IPS DF 19.7 (cell line): ENCODE data around the gene TMEM43.

Source experiments
- DNase-seq: peaks from one replicate; pipeline ENCODE4 v3.0.0-alpha.2; 2013; ENCODE audit warnings: low read depth, low spot score

Gene TMEM43

DNA sequence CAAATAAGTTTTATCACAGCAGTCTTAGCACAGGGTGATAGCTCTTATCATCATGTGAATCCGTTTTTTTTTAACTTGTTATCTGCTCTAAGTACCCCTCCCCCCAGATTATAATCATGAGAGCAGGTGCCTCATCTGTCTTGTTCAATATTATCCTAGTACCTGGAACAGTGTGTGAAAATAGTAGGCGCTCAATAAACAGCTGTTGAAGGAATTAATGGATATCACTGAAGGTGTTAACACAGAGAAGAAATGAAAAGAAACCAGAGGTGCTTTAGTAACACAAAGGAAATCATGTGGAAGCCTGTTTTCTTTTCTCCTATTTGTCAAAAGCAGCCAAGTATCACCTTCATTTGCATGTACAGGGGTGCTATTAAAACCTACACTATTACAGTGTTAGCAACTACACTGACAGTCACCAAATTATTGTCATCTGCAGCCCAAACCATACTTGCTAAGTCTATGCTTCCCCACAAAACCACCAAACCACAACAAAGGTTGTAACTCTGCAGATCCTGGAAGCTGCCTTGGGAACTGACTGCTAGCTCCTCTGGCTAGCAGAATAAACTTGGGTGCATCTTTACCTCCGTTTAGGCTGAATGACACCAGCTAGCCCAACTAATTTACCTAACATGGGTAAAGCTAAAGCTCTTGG, 50.7 kb downstream of the TMEM43 start:
- no peak for DNase-seq

DNA sequence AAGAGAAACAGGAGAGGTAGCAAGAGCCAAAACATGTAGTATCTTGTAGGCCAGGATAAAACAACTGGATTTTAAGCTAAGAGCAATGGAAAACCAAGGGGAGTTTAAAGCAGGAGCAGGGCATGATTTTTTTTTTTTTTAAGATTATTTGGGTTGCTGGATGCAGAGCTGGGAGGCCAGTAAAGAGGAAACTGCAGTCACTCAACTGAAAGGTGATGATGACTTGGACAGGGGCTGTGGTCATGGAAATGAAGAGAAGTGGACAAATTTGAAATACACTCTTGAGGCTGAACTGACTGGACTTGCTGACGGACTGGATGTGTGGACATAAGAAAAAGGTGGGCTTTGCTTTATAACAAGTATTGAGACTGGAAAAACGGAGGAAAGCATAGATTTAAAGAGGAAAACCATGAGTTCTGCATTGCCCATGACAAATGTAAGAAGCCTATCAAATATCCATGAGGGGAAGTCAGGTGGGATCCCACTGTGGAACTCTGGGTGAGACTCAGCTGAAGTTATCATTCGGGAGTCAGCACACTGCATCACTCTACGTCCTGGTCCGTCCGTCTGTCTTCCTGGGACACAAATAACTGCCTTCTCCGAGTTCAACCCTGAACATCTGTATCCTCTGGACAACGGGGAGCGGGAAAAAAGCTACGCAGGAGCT, 52.9 kb downstream of the TMEM43 start:
- DNase-seq = no peak

DNA sequence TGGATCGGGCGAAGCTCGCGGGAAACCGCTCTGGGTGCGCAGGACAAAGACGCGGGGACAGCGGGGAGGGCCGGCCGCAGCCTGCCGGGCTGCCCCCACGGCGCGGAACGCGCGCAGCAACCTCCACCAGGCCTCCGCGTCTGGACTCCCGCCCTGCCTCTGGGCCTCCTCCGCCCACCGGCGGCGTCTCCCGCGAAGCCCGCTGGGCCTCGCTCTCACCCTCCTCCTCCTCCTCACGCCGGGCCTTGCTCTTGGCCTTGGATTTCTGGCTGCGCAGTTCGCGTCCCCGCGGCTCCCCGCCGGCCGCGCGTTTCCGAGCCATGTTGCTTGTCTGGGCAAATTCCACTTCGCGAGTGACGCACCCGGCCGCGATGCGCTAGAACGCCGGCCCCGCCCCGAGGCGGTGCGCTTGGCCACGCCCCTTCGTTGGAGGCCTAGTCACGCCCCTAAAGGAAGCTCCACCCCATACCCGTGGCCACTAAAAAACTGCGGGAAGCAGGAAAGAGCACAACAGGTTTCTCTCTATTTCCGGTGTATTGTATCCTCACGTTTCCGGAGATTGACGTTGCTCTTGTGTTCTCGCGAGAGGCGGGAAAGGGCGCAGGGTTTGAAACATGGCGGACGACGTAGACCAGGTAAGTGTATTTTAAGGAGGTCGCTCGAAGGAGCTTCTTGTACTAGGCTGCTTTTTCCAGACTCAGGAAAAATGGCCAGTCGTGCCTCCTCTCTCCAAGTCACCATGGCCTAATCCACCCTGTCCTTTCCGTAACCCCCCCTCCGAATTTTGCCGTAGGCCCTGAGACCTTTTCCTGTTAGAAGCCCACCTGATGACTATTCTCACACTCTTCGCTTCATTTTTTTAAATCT, 53.6 kb downstream of the TMEM43 start, which contains the start of the genes LSM3 and XPC:
Gene LSM3, plus strand, starts transcription at position 571 of the 867 bp plus-strand sequence. Its CDS starts 44 bp downstream, at position 615.
Gene XPC, minus strand, starts transcription at position 355 of the 867 bp plus-strand sequence. Its CDS starts 33 bp downstream, at position 322.
- peak; percentile 91 for DNase-seq

DNA sequence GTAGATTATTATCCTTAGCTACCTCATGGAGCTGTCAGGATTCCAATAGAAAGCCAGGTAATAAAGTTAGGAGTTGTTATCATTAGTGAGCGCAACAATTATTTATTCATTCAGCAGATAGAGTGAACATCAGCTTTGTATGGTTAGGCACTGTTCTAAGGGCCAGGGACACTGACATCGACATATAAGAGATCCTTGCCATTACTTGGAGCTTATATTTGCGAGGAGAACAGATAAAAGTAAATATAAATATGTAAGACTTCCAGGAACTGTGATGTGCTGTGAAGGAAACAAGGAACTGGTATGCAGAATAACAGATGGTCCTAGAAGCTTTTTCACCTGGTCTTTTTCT, 54.2 kb downstream of the TMEM43 start:
- no peak for DNase-seq

DNA sequence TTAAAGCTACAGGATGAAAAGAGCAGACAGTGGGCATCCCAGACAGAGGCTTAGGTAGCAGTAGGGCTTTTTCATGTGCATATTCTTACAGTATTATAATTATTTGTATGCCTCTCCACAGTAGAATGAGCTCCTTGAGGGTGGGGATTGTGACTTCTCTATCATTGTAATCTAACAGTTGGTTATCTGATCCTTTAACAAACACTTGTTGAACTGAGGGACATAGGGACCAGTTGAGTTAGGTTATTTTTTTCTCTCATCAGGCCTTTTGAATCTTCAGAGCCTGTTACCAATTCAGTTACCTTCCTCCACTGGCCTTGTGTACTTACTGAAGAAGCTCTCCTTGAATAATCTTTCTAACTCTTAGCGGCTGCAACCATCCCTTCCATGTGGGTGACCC, 54.9 kb downstream of the TMEM43 start:
- DNase-seq = no peak

DNA sequence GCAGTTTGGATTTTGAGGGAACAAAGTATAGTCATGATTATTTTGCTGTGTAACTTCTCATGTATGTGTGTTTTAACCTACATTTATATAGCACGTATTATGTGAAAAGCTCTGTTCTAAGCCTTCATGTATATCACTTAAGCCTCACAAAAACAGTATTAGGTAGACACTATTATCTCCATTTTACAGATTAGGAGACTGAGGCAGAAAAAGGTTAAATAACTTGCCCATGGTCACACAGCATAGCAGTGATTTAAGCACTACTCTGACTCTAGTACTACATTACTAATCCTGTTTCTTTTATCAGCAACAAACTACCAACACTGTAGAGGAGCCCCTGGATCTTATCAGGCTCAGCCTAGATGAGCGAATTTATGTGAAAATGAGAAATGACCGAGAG, 56.4 kb downstream of the TMEM43 start:
- no peak for DNase-seq

DNA sequence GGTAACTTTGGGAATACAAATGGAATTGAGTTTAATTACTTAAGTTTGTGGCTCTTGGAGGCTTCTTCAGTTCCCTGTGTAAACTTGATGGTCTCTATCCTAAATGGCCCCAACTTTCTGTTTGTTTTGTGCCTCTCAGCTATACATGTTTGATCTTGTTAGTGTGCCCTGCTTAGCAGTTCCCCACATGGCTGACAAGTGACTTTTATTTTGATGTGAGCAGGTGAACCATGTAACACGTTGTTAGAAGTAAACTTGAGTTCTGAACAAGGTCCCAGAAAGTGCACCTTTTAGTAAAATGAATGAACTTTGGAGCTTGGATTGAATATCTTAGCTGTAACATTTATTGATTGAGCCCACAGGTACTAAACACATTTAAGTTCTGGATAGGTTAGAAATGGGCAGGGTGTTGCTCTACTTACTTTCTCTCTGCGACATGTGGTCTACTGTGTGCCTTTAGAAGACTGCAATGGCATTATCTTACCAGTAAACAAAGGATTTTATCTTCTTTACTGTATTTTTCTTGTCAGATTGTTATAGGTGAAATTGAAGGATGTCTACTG, 58.2 kb downstream of the TMEM43 start:
- no peak for DNase-seq

DNA sequence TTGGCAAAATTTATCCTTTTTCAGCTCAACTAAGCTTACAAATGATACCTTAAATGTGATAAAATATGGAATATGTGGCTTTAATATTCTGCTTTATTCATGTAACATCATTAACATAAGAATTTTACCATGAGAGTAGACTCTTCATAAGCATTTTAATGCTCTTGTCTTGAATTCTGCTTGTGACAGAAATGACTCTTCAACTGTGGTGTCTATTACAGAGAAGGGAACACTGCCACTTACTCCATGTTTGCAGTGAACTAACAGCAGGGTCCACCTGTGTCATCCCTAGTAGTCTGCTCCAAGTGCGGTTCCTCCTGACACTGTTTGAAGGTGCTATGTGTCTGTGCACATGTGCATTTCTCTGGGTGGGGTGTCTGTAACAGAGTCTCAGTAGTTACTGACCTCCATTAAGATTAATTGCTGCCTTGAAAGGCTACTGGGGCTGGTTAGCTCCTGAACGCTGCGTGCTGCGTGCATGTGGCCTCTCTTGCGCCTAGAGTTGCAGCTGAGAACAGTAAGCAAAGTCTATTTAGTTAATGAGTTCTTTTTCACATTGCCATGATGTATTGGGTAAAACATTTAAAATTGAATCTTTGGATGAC, 62.1 kb downstream of the TMEM43 start:
- DNase-seq = no peak

DNA sequence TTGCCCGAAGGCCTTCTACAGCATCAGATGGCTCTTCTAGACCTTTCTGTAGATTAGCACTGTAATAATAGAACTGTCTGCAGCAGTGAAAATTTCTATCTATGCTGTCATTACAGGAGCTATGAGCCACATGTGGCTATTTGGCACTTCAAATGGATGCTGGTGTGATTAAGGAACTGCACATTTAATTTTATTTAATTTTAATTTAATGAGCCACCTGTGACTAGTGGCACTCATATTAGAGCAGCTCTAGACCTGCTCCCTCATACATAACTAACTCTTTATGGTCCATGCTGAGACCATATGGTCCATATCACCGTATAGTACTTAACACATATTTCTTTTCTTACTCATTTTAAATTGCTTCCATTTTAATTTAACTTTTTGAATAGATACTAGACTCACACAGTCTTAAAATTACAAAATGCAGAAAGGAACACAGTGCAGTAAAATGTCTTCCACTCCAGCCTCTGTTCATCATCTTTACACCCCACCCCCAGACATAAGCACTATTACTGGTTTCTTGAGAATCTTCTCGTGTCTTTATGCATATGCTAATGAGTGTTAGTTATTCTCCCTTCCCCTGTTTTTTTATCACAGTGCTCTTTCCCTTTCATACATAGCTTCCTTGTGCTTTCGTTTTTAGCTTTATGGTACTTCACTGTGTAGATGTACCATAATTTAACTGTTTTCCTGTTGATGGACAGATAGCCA, 63.3 kb downstream of the TMEM43 start:
- DNase-seq = no peak
